ENCODE measurements around the gene LRRN3.

LRRN3 gene

GRCh38 chr7:111147708-111148533 lies 57.0 kb downstream of the LRRN3 start:
- no peaks in the 10 kb centered on the region for H3K4me1 ChIP-seq (ENCODE audit: control insufficient read depth, insufficient read depth, low read length, poor library complexity, severe bottlenecking)
- no peak overlapping the region for H3K4me3 ChIP-seq (ENCODE audit: insufficient read depth, low read depth, low read length, poor library complexity, severe bottlenecking)
- H3K27ac ChIP-seq (ENCODE audit: insufficient read depth, low read length, poor library complexity, severe bottlenecking), result no peak overlapping the region
- H3K36me3 ChIP-seq (ENCODE audit: control insufficient read depth, insufficient read depth, low read length), result no peaks in the 10 kb centered on the region
- DNase-seq, result no peak
- no peaks in the 10 kb centered on the region for H3K27me3 ChIP-seq (replicated peaks; ENCODE audit: control insufficient read depth, insufficient read depth, low read length, poor library complexity, severe bottlenecking)
- H3K9me3 ChIP-seq (ENCODE audit: control insufficient read depth, low read length), result no peaks in the 10 kb centered on the region

GRCh38 chr7:111150709-111151108 lies 59.8 kb downstream of the LRRN3 start:
- no peaks in the 10 kb centered on the region for H3K9me3 ChIP-seq (ENCODE audit: control insufficient read depth, low read length)
- no peak overlapping the region for H3K4me3 ChIP-seq (ENCODE audit: insufficient read depth, low read depth, low read length, poor library complexity, severe bottlenecking)
- H3K36me3 ChIP-seq (ENCODE audit: control insufficient read depth, insufficient read depth, low read length), result no peaks in the 10 kb centered on the region
- no peaks in the 10 kb centered on the region for H3K4me1 ChIP-seq (ENCODE audit: control insufficient read depth, insufficient read depth, low read length, poor library complexity, severe bottlenecking)
- no peaks in the 10 kb centered on the region for H3K27me3 ChIP-seq (replicated peaks; ENCODE audit: control insufficient read depth, insufficient read depth, low read length, poor library complexity, severe bottlenecking)
- no peak overlapping the region for H3K27ac ChIP-seq (ENCODE audit: insufficient read depth, low read length, poor library complexity, severe bottlenecking)
- no peak for DNase-seq

- H3K27me3 ChIP-seq (replicated peaks; ENCODE audit: control insufficient read depth, insufficient read depth, low read length, poor library complexity, severe bottlenecking), result no peaks in the 10 kb centered on the region
- H3K4me3 ChIP-seq (ENCODE audit: insufficient read depth, low read depth, low read length, poor library complexity, severe bottlenecking), result no peak overlapping the region
- no peaks in the 10 kb centered on the region for H3K36me3 ChIP-seq (ENCODE audit: control insufficient read depth, insufficient read depth, low read length)
- no peak for DNase-seq
- H3K9me3 ChIP-seq (ENCODE audit: control insufficient read depth, low read length), result no peaks in the 10 kb centered on the region
- H3K27ac ChIP-seq (ENCODE audit: insufficient read depth, low read length, poor library complexity, severe bottlenecking), result no peak overlapping the region
- H3K4me1 ChIP-seq (ENCODE audit: control insufficient read depth, insufficient read depth, low read length, poor library complexity, severe bottlenecking), result no peaks in the 10 kb centered on the region
Observed at GRCh38 chr7:111159426-111159825, 68.5 kb downstream of the LRRN3 start.

- Histone ChIP-seq H3K27me3 (replicated peaks; ENCODE audit: control insufficient read depth, insufficient read depth, low read length, poor library complexity, severe bottlenecking) (no peaks in the 10 kb centered on the region), H3K9me3 (ENCODE audit: control insufficient read depth, low read length) (no peaks in the 10 kb centered on the region), H3K4me1 (ENCODE audit: control insufficient read depth, insufficient read depth, low read length, poor library complexity, severe bottlenecking) (no peaks in the 10 kb centered on the region), H3K36me3 (ENCODE audit: control insufficient read depth, insufficient read depth, low read length) (no peaks in the 10 kb centered on the region), H3K4me3 (ENCODE audit: insufficient read depth, low read depth, low read length, poor library complexity, severe bottlenecking) (no peak overlapping the region), H3K27ac (ENCODE audit: insufficient read depth, low read length, poor library complexity, severe bottlenecking) (no peak overlapping the region)
- DNase-seq, result no peak
Observed at GRCh38 chr7:111160297-111160696, 69.4 kb downstream of the LRRN3 start.

- Histone ChIP-seq H3K36me3 (ENCODE audit: control insufficient read depth, insufficient read depth, low read length) (no peaks in the 10 kb centered on the region), H3K27me3 (replicated peaks; ENCODE audit: control insufficient read depth, insufficient read depth, low read length, poor library complexity, severe bottlenecking) (no peaks in the 10 kb centered on the region), H3K4me1 (ENCODE audit: control insufficient read depth, insufficient read depth, low read length, poor library complexity, severe bottlenecking) (no peaks in the 10 kb centered on the region), H3K27ac (ENCODE audit: insufficient read depth, low read length, poor library complexity, severe bottlenecking) (no peak overlapping the region), H3K4me3 (ENCODE audit: insufficient read depth, low read depth, low read length, poor library complexity, severe bottlenecking) (no peak overlapping the region), H3K9me3 (ENCODE audit: control insufficient read depth, low read length) (no peaks in the 10 kb centered on the region)
- no peak for DNase-seq
Observed at GRCh38 chr7:111162692-111163091, 71.8 kb downstream of the LRRN3 start.

GRCh38 chr7:111164442-111164841 lies 73.5 kb downstream of the LRRN3 start:
- Histone ChIP-seq H3K27me3 (replicated peaks; ENCODE audit: control insufficient read depth, insufficient read depth, low read length, poor library complexity, severe bottlenecking) (no peaks in the 10 kb centered on the region), H3K4me3 (ENCODE audit: insufficient read depth, low read depth, low read length, poor library complexity, severe bottlenecking) (no peak overlapping the region), H3K9me3 (ENCODE audit: control insufficient read depth, low read length) (no peaks in the 10 kb centered on the region), H3K4me1 (ENCODE audit: control insufficient read depth, insufficient read depth, low read length, poor library complexity, severe bottlenecking) (no peaks in the 10 kb centered on the region), H3K36me3 (ENCODE audit: control insufficient read depth, insufficient read depth, low read length) (no peaks in the 10 kb centered on the region), H3K27ac (ENCODE audit: insufficient read depth, low read length, poor library complexity, severe bottlenecking) (no peak overlapping the region)
- no peak for DNase-seq

GRCh38 chr7:111168182-111168581 lies 77.3 kb downstream of the LRRN3 start:
- Histone ChIP-seq H3K4me3 (ENCODE audit: insufficient read depth, low read depth, low read length, poor library complexity, severe bottlenecking) (no peak overlapping the region), H3K9me3 (ENCODE audit: control insufficient read depth, low read length) (no peaks in the 10 kb centered on the region), H3K27ac (ENCODE audit: insufficient read depth, low read length, poor library complexity, severe bottlenecking) (no peak overlapping the region), H3K36me3 (ENCODE audit: control insufficient read depth, insufficient read depth, low read length) (no peaks in the 10 kb centered on the region), H3K27me3 (replicated peaks; ENCODE audit: control insufficient read depth, insufficient read depth, low read length, poor library complexity, severe bottlenecking) (no peaks in the 10 kb centered on the region), H3K4me1 (ENCODE audit: control insufficient read depth, insufficient read depth, low read length, poor library complexity, severe bottlenecking) (no peaks in the 10 kb centered on the region)
- no peak for DNase-seq

- Histone ChIP-seq H3K4me1 (ENCODE audit: control insufficient read depth, insufficient read depth, low read length, poor library complexity, severe bottlenecking) (no peaks in the 10 kb centered on the region), H3K9me3 (ENCODE audit: control insufficient read depth, low read length) (no peaks in the 10 kb centered on the region), H3K36me3 (ENCODE audit: control insufficient read depth, insufficient read depth, low read length) (no peaks in the 10 kb centered on the region), H3K27me3 (replicated peaks; ENCODE audit: control insufficient read depth, insufficient read depth, low read length, poor library complexity, severe bottlenecking) (no peaks in the 10 kb centered on the region), H3K4me3 (ENCODE audit: insufficient read depth, low read depth, low read length, poor library complexity, severe bottlenecking) (no peak overlapping the region), H3K27ac (ENCODE audit: insufficient read depth, low read length, poor library complexity, severe bottlenecking) (no peak overlapping the region)
- no peak for DNase-seq
Observed at GRCh38 chr7:111172564-111173257, 81.8 kb downstream of the LRRN3 start.

GRCh38 chr7:111173528-111173927 lies 82.6 kb downstream of the LRRN3 start:
- Histone ChIP-seq H3K27me3 (replicated peaks; ENCODE audit: control insufficient read depth, insufficient read depth, low read length, poor library complexity, severe bottlenecking) (no peaks in the 10 kb centered on the region), H3K9me3 (ENCODE audit: control insufficient read depth, low read length) (no peaks in the 10 kb centered on the region), H3K36me3 (ENCODE audit: control insufficient read depth, insufficient read depth, low read length) (no peaks in the 10 kb centered on the region), H3K4me3 (ENCODE audit: insufficient read depth, low read depth, low read length, poor library complexity, severe bottlenecking) (no peak overlapping the region), H3K4me1 (ENCODE audit: control insufficient read depth, insufficient read depth, low read length, poor library complexity, severe bottlenecking) (no peaks in the 10 kb centered on the region), H3K27ac (ENCODE audit: insufficient read depth, low read length, poor library complexity, severe bottlenecking) (no peak overlapping the region)
- no peak for DNase-seq

GRCh38 chr7:111173990-111174389 lies 83.1 kb downstream of the LRRN3 start:
- DNase-seq, result no peak
- H3K27ac ChIP-seq (ENCODE audit: insufficient read depth, low read length, poor library complexity, severe bottlenecking), result no peak overlapping the region
- H3K4me3 ChIP-seq (ENCODE audit: insufficient read depth, low read depth, low read length, poor library complexity, severe bottlenecking), result no peak overlapping the region
- H3K36me3 ChIP-seq (ENCODE audit: control insufficient read depth, insufficient read depth, low read length), result no peaks in the 10 kb centered on the region
- H3K27me3 ChIP-seq (replicated peaks; ENCODE audit: control insufficient read depth, insufficient read depth, low read length, poor library complexity, severe bottlenecking), result no peaks in the 10 kb centered on the region
- no peaks in the 10 kb centered on the region for H3K4me1 ChIP-seq (ENCODE audit: control insufficient read depth, insufficient read depth, low read length, poor library complexity, severe bottlenecking)
- no peaks in the 10 kb centered on the region for H3K9me3 ChIP-seq (ENCODE audit: control insufficient read depth, low read length)

Data from effector memory CD4-positive, alpha-beta T cell (primary cell).